ENCODE measurements around the gene BCS1L. TPM values are rescaled to one million over a fixed set of nuclear protein-coding genes. Genes with fewer than 3 reads are reported as not detected.

Gene BCS1L
- total and polyA plus RNA-seq, 12 donors: 16.1 to 97.9 (median 41.5) TPM

DNA sequence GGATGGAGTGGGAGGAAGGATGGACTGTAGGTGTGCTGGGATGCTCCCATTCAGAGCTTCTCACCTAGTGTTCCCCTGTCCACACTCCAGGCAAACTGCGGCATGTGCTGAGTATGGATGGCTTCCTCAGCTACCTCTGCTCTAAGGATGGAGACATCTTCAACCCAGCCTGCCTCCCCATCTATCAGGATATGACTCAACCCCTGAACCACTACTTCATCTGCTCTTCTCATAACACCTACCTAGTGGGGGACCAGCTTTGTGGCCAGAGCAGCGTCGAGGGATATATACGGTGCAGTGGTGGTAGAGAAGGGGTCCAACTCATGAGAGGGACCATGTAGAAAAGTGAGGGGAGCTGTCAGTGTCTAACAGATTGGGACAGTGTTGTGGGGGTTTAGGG lies 31.5 kb upstream of the BCS1L start:
- Histone ChIP-seq H3K4me1 (replicated peaks in 1 of 2) (no peaks in the 10 kb centered on the region), H3K27me3 (no peaks in the 10 kb centered on the region), H3K27ac (no peak overlapping the region), H3K36me3 (replicated peaks in 1 of 2) (no peaks in the 10 kb centered on the region), H3K9me3 (replicated peaks in 1 of 3) (no peaks in the 10 kb centered on the region), H3K4me3 (no peak overlapping the region)
- no peak for DNase-seq
- TF ChIP-seq POLR2A (IDR thresholded peaks at IDR 0.05): no peak
- TF ChIP-seq, protein P1, sequence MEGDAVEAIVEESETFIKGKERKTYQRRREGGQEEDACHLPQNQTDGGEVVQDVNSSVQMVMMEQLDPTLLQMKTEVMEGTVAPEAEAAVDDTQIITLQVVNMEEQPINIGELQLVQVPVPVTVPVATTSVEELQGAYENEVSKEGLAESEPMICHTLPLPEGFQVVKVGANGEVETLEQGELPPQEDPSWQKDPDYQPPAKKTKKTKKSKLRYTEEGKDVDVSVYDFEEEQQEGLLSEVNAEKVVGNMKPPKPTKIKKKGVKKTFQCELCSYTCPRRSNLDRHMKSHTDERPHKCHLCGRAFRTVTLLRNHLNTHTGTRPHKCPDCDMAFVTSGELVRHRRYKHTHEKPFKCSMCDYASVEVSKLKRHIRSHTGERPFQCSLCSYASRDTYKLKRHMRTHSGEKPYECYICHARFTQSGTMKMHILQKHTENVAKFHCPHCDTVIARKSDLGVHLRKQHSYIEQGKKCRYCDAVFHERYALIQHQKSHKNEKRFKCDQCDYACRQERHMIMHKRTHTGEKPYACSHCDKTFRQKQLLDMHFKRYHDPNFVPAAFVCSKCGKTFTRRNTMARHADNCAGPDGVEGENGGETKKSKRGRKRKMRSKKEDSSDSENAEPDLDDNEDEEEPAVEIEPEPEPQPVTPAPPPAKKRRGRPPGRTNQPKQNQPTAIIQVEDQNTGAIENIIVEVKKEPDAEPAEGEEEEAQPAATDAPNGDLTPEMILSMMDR (IDR thresholded peaks at IDR 0.05): no peak
- intact Hi-C loops (cut with DNase I): no loop called here
- WGBS, 4 donors: 82 to 95% (median 92%) methylated on average over 3 to 4 of the region's 4 CpGs

DNA sequence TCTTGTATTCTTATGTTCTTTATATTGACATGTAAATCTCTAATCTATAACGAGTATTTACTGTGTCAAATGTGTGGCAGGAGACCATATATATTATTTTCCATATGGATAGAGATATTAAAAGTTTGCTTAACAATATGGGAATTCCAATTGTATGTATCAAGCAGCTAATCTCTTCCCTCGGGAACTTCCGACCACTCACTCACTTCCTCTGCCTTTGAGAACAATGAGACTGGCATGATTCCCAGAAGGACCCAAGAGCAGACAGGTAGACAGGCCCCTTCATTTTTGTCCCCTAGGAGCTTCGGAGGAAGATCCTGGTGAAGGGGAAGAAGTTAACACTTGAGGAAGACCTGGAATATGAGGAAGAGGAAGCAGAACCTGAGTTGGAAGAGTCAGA lies 27.6 kb upstream of the BCS1L start:
- peaks cover 0 to 22% of the 10 kb centered on the region in 2 donors for H3K36me3 ChIP-seq (replicated peaks in 1 of 2)

DNA sequence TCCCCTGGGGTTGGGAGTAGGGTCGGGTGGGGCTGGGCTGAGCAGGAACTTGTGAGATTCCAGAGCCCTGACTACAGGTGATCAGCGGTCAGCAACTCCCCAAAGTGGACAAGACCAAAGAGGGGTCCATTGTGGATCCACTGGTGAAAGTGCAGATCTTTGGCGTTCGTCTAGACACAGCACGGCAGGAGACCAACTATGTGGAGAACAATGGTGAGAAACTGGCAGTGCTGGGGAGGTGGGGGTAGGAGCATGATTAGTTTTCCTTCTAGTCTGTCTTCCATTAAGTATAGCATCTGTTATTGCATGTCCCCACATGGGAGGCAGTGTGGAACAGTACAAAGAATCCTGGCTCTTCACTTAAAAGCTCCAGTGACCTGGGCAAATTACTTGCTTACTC lies 23.8 kb upstream of the BCS1L start:
- intact Hi-C loops (cut with DNase I): no loop called here
- DNase-seq: no peak
- 90 to 97% (median 93%) methylated on average over 5 of the region's 5 CpGs for WGBS, 4 donors
- Histone ChIP-seq H3K27ac (no peak overlapping the region), H3K27me3 (no peaks in the 10 kb centered on the region), H3K9me3 (replicated peaks in 1 of 3) (no peaks in the 10 kb centered on the region), H3K4me3 (no peak overlapping the region), H3K4me1 (replicated peaks in 1 of 2) (no peaks in the 10 kb centered on the region), H3K36me3 (replicated peaks in 1 of 2) (peaks cover 0 to 58% of the 10 kb centered on the region in 2 donors)
- TF ChIP-seq, protein P1 (IDR thresholded peaks at IDR 0.05): no peak
- no peak for TF ChIP-seq POLR2A (IDR thresholded peaks at IDR 0.05)

More for the DNA sequence above, 27.6 kb upstream of the BCS1L start:
- H3K27ac ChIP-seq: no peak overlapping the region
- DNase-seq: no peak
- TF ChIP-seq, protein P1 (IDR thresholded peaks at IDR 0.05): no peak
- no peak for TF ChIP-seq POLR2A (IDR thresholded peaks at IDR 0.05)
- no peaks in the 10 kb centered on the region for H3K9me3 ChIP-seq (replicated peaks in 1 of 3)
- no peak overlapping the region for H3K4me3 ChIP-seq
- intact Hi-C loops (cut with DNase I): no loop called here
- 56 to 68% (median 60%) methylated on average over 4 of the region's 4 CpGs for WGBS, 4 donors
- H3K27me3 ChIP-seq: no peaks in the 10 kb centered on the region
- H3K4me1 ChIP-seq (replicated peaks in 1 of 2): no peaks in the 10 kb centered on the region

GRCh38 chr2:218638372-218638771 lies 21.1 kb upstream of the BCS1L start:
- Histone ChIP-seq H3K27ac (no peak overlapping the region), H3K27me3 (no peaks in the 10 kb centered on the region), H3K4me1 (replicated peaks in 1 of 2) (no peaks in the 10 kb centered on the region), H3K9me3 (replicated peaks in 1 of 3) (no peaks in the 10 kb centered on the region), H3K4me3 (no peak overlapping the region), H3K36me3 (replicated peaks in 1 of 2) (peaks cover 0 to 80% of the 10 kb centered on the region in 2 donors)
- TF ChIP-seq, protein P1 (IDR thresholded peaks at IDR 0.05): no peak
- TF ChIP-seq POLR2A (IDR thresholded peaks at IDR 0.05): no peak
- intact Hi-C loops (cut with DNase I): no loop called here
- WGBS, 4 donors: 94 to 98% (median 97%) methylated on average over 13 to 18 of the region's 18 CpGs
- no peak for DNase-seq

All from adrenal gland (tissue), 12 donors.